Globus pallidus (tissue), 1 donor: Measurements from ENCODE around the gene FFAR3.
"Not testable (repeated sequence)": the region's sequence is repeated elsewhere in the genome, so short reads cannot be mapped to it uniquely, and the experiment has no call there.

Source experiments
- DNase-seq: peaks from one replicate; pipeline ENCODE4 v3.0.0-alpha.2; 2015; ENCODE audit warnings: low spot score

Gene FFAR3

GRCh38 chr19:35375505-35376307 lies 17.4 kb downstream of the FFAR3 start:
- DNase-seq, result no peak

- no peak for DNase-seq
These were observed 19.4 kb downstream of the FFAR3 start for GRCh38 chr19:35377656-35378055.

GRCh38 chr19:35378356-35378755 lies 20.1 kb downstream of the FFAR3 start:
- DNase-seq, result no peak

GRCh38 chr19:35379545-35379944 lies 21.3 kb downstream of the FFAR3 start:
- DNase-seq, result not testable (repeated sequence)

- no peak for DNase-seq
These were observed 21.7 kb downstream of the FFAR3 start for GRCh38 chr19:35379992-35380391.

GRCh38 chr19:35380450-35381124 lies 22.3 kb downstream of the FFAR3 start:
- DNase-seq, result no peak

- no peak for DNase-seq
These were observed 23.1 kb downstream of the FFAR3 start for GRCh38 chr19:35381318-35381717.

- DNase-seq, result no peak
These were observed 23.7 kb downstream of the FFAR3 start for GRCh38 chr19:35381926-35382325.

- no peak for DNase-seq
These were observed 25.3 kb downstream of the FFAR3 start for GRCh38 chr19:35383536-35383935.

- no peak for DNase-seq
These were observed 30.2 kb downstream of the FFAR3 start for GRCh38 chr19:35388277-35389054.

GRCh38 chr19:35389192-35389861 lies 31.1 kb downstream of the FFAR3 start:
- no peak for DNase-seq

GRCh38 chr19:35392742-35393715 lies 34.8 kb downstream of the FFAR3 start:
- DNase-seq, result peak; percentile 2

- peak; percentile 16 for DNase-seq
These were observed 37.3 kb downstream of the FFAR3 start for GRCh38 chr19:35395382-35396199.

- DNase-seq, result no peak
These were observed 38.1 kb downstream of the FFAR3 start for GRCh38 chr19:35396240-35396885.

GRCh38 chr19:35397064-35397463 lies 38.8 kb downstream of the FFAR3 start:
- no peak for DNase-seq

GRCh38 chr19:35398570-35398969 lies 40.3 kb downstream of the FFAR3 start:
- no peak for DNase-seq

GRCh38 chr19:35399231-35399630 lies 41.0 kb downstream of the FFAR3 start:
- no peak for DNase-seq

- no peak for DNase-seq
These were observed 41.9 kb downstream of the FFAR3 start for GRCh38 chr19:35399948-35400772.

- no peak for DNase-seq
These were observed 42.5 kb downstream of the FFAR3 start for GRCh38 chr19:35400773-35401100.
